Measurements from ENCODE around the gene ACSF3. TPM values are rescaled to one million over a fixed set of nuclear protein-coding genes. Genes with fewer than 3 reads are reported as not detected.
"Not testable (repeated sequence)": the region's sequence is repeated elsewhere in the genome, so short reads cannot be mapped to it uniquely, and the experiment has no call there.

The ACSF3 gene
- polyA plus RNA-seq, 1 donor from 2014 or later, result 20.8 TPM

DNA sequence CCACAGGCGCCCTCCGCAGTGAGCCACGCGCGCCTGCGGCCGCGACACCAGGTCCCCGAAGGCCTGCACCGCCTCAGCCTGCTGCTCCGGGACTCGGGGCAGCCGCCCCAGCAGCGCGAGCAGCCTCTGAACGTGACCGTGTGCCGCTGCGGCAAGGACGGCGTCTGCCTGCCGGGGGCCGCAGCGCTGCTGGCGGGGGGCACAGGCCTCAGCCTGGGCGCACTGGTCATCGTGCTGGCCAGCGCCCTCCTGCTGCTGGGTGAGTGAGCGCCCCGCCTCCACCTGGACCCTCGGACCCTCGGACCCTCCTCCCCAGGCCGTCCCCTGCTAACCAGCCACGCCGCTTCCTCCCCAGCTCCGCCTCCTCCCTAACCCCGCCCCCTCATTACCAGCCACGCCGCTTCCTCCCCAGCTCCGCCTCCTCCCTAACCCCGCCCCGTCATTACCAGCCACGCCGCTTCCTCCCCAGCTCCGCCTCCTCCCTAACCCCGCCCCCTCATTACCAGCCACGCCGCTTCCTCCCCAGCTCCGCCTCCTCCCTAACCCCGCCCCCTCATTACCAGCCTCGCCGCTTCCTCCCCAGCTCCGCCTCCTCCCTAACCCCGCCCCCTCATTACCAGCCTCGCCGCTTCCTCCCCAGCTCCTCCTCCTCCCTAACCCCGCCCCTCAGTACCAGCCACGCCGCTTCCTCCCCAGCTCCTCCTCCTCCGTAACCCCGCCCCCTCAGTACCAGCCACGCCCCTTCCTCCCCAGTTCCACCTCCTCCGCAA lies 98.7 kb downstream of the ACSF3 start:
- H3F3A ChIP-seq (ENCODE audit: insufficient read depth, low read length, poor library complexity, severe bottlenecking); H3K27ac ChIP-seq (ENCODE audit: low read length); H3K9ac ChIP-seq (ENCODE audit: low read length); H3K9me2 ChIP-seq (ENCODE audit: insufficient read depth, low read length); H3K36me3 ChIP-seq (ENCODE audit: insufficient read depth, low read length); H2AFZ ChIP-seq (ENCODE audit: low read depth, low read length); H4K20me1 ChIP-seq (ENCODE audit: insufficient read depth); H3K4me2 ChIP-seq (ENCODE audit: low read length); H3K9me3 ChIP-seq (ENCODE audit: low read length); H3K79me2 ChIP-seq (replicated peaks; ENCODE audit: insufficient read depth, low read length): not testable (repeated sequence)
- peaks cover 21% of the 10 kb centered on the region for H3K27me3 ChIP-seq (ENCODE audit: insufficient read depth, low read depth, low read length)
- H3K4me3 ChIP-seq (ENCODE audit: low read length), result peak overlapping the region; percentile 60

DNA sequence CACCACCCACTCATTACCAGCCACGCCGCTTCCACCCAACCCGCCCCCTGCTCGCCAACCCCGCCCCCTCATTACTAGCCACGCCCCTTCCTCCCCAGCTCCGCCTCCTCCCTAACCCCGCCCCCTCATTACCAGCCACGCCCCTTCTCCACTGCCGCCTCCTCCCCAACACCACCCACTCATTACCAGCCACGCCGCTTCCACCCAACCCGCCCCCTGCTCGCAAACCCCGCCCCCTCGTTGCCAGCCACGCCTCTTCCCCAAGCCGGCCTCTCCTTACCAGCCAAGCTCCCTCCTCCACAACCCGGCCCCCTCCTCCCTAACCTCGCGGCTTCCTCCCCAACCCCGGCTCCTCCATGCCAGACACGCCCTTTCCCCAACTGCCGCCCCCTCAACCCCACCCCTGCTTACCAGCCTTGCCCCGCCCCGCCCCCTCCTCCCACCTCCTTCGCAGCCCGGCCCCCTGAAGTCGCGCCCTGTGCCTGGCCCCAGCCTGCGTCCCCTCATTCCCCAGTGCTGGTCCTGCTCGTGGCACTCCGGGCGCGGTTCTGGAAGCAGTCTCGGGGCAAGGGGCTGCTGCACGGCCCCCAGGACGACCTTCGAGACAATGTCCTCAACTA lies 99.4 kb downstream of the ACSF3 start:
- H3K36me3 ChIP-seq (ENCODE audit: insufficient read depth, low read length), result no peaks in the 10 kb centered on the region
- H2AFZ ChIP-seq (ENCODE audit: low read depth, low read length), result no peak overlapping the region
- TF ChIP-seq EP300 (conservative IDR thresholded peaks at IDR 0.05; ENCODE audit: poor library complexity, severe bottlenecking) (no peak), RAD21 (conservative IDR thresholded peaks at IDR 0.05) (no peak), POLR2AphosphoS5 (IDR thresholded peaks at IDR 0.05) (no peak), TAF1 (IDR thresholded peaks at IDR 0.05; ENCODE audit: low read depth) (no peak), SMC3 (conservative IDR thresholded peaks at IDR 0.05; ENCODE audit: poor library complexity) (no peak), EZH2 (IDR thresholded peaks at IDR 0.05; ENCODE audit: borderline replicate concordance, insufficient read depth, low read length, poor library complexity, severe bottlenecking) (no peak), MXI1 (conservative IDR thresholded peaks at IDR 0.05; ENCODE audit: poor library complexity, severe bottlenecking) (no peak)
- TF ChIP-seq, protein P1, sequence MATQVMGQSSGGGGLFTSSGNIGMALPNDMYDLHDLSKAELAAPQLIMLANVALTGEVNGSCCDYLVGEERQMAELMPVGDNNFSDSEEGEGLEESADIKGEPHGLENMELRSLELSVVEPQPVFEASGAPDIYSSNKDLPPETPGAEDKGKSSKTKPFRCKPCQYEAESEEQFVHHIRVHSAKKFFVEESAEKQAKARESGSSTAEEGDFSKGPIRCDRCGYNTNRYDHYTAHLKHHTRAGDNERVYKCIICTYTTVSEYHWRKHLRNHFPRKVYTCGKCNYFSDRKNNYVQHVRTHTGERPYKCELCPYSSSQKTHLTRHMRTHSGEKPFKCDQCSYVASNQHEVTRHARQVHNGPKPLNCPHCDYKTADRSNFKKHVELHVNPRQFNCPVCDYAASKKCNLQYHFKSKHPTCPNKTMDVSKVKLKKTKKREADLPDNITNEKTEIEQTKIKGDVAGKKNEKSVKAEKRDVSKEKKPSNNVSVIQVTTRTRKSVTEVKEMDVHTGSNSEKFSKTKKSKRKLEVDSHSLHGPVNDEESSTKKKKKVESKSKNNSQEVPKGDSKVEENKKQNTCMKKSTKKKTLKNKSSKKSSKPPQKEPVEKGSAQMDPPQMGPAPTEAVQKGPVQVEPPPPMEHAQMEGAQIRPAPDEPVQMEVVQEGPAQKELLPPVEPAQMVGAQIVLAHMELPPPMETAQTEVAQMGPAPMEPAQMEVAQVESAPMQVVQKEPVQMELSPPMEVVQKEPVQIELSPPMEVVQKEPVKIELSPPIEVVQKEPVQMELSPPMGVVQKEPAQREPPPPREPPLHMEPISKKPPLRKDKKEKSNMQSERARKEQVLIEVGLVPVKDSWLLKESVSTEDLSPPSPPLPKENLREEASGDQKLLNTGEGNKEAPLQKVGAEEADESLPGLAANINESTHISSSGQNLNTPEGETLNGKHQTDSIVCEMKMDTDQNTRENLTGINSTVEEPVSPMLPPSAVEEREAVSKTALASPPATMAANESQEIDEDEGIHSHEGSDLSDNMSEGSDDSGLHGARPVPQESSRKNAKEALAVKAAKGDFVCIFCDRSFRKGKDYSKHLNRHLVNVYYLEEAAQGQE (IDR thresholded peaks at IDR 0.05; ENCODE audit: borderline replicate concordance), result no peak
- TF ChIP-seq, protein P2, sequence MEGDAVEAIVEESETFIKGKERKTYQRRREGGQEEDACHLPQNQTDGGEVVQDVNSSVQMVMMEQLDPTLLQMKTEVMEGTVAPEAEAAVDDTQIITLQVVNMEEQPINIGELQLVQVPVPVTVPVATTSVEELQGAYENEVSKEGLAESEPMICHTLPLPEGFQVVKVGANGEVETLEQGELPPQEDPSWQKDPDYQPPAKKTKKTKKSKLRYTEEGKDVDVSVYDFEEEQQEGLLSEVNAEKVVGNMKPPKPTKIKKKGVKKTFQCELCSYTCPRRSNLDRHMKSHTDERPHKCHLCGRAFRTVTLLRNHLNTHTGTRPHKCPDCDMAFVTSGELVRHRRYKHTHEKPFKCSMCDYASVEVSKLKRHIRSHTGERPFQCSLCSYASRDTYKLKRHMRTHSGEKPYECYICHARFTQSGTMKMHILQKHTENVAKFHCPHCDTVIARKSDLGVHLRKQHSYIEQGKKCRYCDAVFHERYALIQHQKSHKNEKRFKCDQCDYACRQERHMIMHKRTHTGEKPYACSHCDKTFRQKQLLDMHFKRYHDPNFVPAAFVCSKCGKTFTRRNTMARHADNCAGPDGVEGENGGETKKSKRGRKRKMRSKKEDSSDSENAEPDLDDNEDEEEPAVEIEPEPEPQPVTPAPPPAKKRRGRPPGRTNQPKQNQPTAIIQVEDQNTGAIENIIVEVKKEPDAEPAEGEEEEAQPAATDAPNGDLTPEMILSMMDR (IDR thresholded peaks at IDR 0.05; ENCODE audit: poor library complexity, severe bottlenecking), result no peak
- H3K79me2 ChIP-seq (replicated peaks; ENCODE audit: insufficient read depth, low read length), result no peaks in the 10 kb centered on the region
- no peaks in the 10 kb centered on the region for H3F3A ChIP-seq (ENCODE audit: insufficient read depth, low read length, poor library complexity, severe bottlenecking)
- no peaks in the 10 kb centered on the region for H3K9me2 ChIP-seq (ENCODE audit: insufficient read depth, low read length)
- no peak overlapping the region for H3K27ac ChIP-seq (ENCODE audit: low read length)
- peaks cover 21% of the 10 kb centered on the region for H3K27me3 ChIP-seq (ENCODE audit: insufficient read depth, low read depth, low read length)
- no peaks in the 10 kb centered on the region for H3K9me3 ChIP-seq (ENCODE audit: low read length)
- H3K9ac ChIP-seq (ENCODE audit: low read length), result no peak overlapping the region
- no peaks in the 10 kb centered on the region for H4K20me1 ChIP-seq (ENCODE audit: insufficient read depth)
- no peak overlapping the region for H3K4me3 ChIP-seq (ENCODE audit: low read length)
- no peak overlapping the region for H3K4me2 ChIP-seq (ENCODE audit: low read length)

Data from neural cell (in vitro differentiated cells).